Measurements from ENCODE around the gene GPR132. TPM values are rescaled to one million over a fixed set of nuclear protein-coding genes. Genes with fewer than 3 reads are reported as not detected.

Gene GPR132
- total RNA-seq, 1 experiment from 2014 or later, result not detected

GRCh38 chr14:105010891-105011291 is 54.3 kb downstream of the GPR132 start:
- intact Hi-C loops (cut with micrococcal nuclease; ENCODE audit: unreplicated experiment), result no loop called here
- Histone ChIP-seq H3K79me2 (ENCODE audit: low read depth) (peaks cover 83% of the 10 kb centered on the region), H2AFZ (no peak overlapping the region), H3K9me3 (ENCODE audit: insufficient read depth, low read depth) (no peaks in the 10 kb centered on the region), H3K36me3 (ENCODE audit: low read depth) (peaks cover 9% of the 10 kb centered on the region), H3K27ac (no peak overlapping the region), H3K4me1 (replicated peaks; ENCODE audit: insufficient read depth) (0 out of 2 replicates have a peak, but pooled peaks cover 1% of the 10 kb centered on the region), H3K9me2 (ENCODE audit: insufficient read depth) (no peaks in the 10 kb centered on the region), H3K4me3 (no peak overlapping the region), H3K4me2 (no peak overlapping the region), H3F3A (ENCODE audit: insufficient read depth, low read depth) (peaks cover 15% of the 10 kb centered on the region; the same call in 1 of the 2 replicates), H4K20me1 (ENCODE audit: insufficient read depth) (peaks cover 56% of the 10 kb centered on the region), H3K27me3 (ENCODE audit: insufficient read depth, low read depth) (no peaks in the 10 kb centered on the region)
- CTCF ChIA-PET, result no interaction called here
- no TSS peak for BruUV-seq (replicated peaks)
- POLR2A ChIA-PET (ENCODE audit: unreplicated experiment), result no interaction called here
- TF ChIP-seq EZH2 (IDR thresholded peaks at IDR 0.05; ENCODE audit: low read depth), result no peak
- no peak for TF ChIP-seq CTCF (conservative IDR thresholded peaks at IDR 0.05)
- DNase-seq, result no peak

- no peak overlapping the region for H3K4me2 ChIP-seq
- POLR2A ChIA-PET (ENCODE audit: unreplicated experiment), result no interaction called here
- DNase-seq, result no peak
- no peaks in the 10 kb centered on the region for H3K9me3 ChIP-seq (ENCODE audit: insufficient read depth, low read depth)
- TF ChIP-seq EZH2 (IDR thresholded peaks at IDR 0.05; ENCODE audit: low read depth), result no peak
- TF ChIP-seq CTCF (conservative IDR thresholded peaks at IDR 0.05), result no peak
- H2AFZ ChIP-seq, result no peak overlapping the region
- BruUV-seq (replicated peaks), result no TSS peak
- H3K79me2 ChIP-seq (ENCODE audit: low read depth), result peaks cover 75% of the 10 kb centered on the region
- peaks cover 15% of the 10 kb centered on the region; the same call in 1 of the 2 replicates for H3F3A ChIP-seq (ENCODE audit: insufficient read depth, low read depth)
- no peak overlapping the region for H3K4me3 ChIP-seq
- H3K36me3 ChIP-seq (ENCODE audit: low read depth), result peaks cover 9% of the 10 kb centered on the region
- no peak overlapping the region for H3K27ac ChIP-seq
- peaks cover 50% of the 10 kb centered on the region for H4K20me1 ChIP-seq (ENCODE audit: insufficient read depth)
- no peaks in the 10 kb centered on the region for H3K27me3 ChIP-seq (ENCODE audit: insufficient read depth, low read depth)
- CTCF ChIA-PET, result no interaction called here
- no peaks in the 10 kb centered on the region for H3K9me2 ChIP-seq (ENCODE audit: insufficient read depth)
- H3K4me1 ChIP-seq (replicated peaks; ENCODE audit: insufficient read depth), result 0 out of 2 replicates have a peak, but pooled peaks cover 4% of the 10 kb centered on the region
- intact Hi-C loops (cut with micrococcal nuclease; ENCODE audit: unreplicated experiment), result no loop called here
Observed at GRCh38 chr14:105010106-105010505, 55.1 kb downstream of the GPR132 start.

GRCh38 chr14:105007593-105008264 is 57.5 kb downstream of the GPR132 start:
- Histone ChIP-seq H2AFZ (no peak overlapping the region), H3K27me3 (ENCODE audit: insufficient read depth, low read depth) (no peaks in the 10 kb centered on the region), H3F3A (ENCODE audit: insufficient read depth, low read depth) (peaks cover 29% of the 10 kb centered on the region), H3K4me3 (no peak overlapping the region), H3K4me1 (replicated peaks; ENCODE audit: insufficient read depth) (peaks cover 20% of the 10 kb centered on the region), H3K9me2 (ENCODE audit: insufficient read depth) (no peaks in the 10 kb centered on the region), H4K20me1 (ENCODE audit: insufficient read depth) (peaks cover 32% of the 10 kb centered on the region), H3K27ac (no peak overlapping the region), H3K79me2 (ENCODE audit: low read depth) (peaks cover 55% of the 10 kb centered on the region), H3K9me3 (ENCODE audit: insufficient read depth, low read depth) (no peaks in the 10 kb centered on the region), H3K4me2 (no peak overlapping the region), H3K36me3 (ENCODE audit: low read depth) (peaks cover 9% of the 10 kb centered on the region)
- ChIA-PET CTCF (no interaction called here), POLR2A (ENCODE audit: unreplicated experiment) (no interaction called here)
- intact Hi-C loops (cut with micrococcal nuclease; ENCODE audit: unreplicated experiment), result no loop called here
- no TSS peak for BruUV-seq (replicated peaks)
- DNase-seq, result no peak
- TF ChIP-seq EZH2 (IDR thresholded peaks at IDR 0.05; ENCODE audit: low read depth), result no peak

Data from PC-9 (cell line).